ENCODE results near the gene MMS19.
"Not testable (repeated sequence)": the region's sequence is repeated elsewhere in the genome, so short reads cannot be mapped to it uniquely, and the experiment has no call there.

Gene MMS19

GRCh38 chr10:97538839-97539238, 40.6 kb upstream of the MMS19 start:
- Histone ChIP-seq H3K36me3 (ENCODE audit: control insufficient read depth in 2 of 2, insufficient read depth in 2 of 2, low read length in 2 of 2) (no peaks in the 10 kb centered on the region), H3K4me1 (ENCODE audit: control insufficient read depth in 2 of 2, insufficient read depth in 2 of 2, low read length in 2 of 2) (peaks cover 5 to 6% of the 10 kb centered on the region in 2 donors), H3K9me3 (ENCODE audit: control insufficient read depth in 2 of 2, low read length in 2 of 2) (no peaks in the 10 kb centered on the region), H3K4me3 (ENCODE audit: low read length in 2 of 2) (no peak overlapping the region), H3K27ac (ENCODE audit: low read depth in 2 of 2, low read length in 2 of 2) (no peak overlapping the region), H3K9ac (ENCODE audit: low read depth in 1 of 2, low read length in 2 of 2) (no peak overlapping the region), H3K27me3 (ENCODE audit: control insufficient read depth in 2 of 2, insufficient read depth in 2 of 2, low read length in 2 of 2) (no peaks in the 10 kb centered on the region)

- Histone ChIP-seq H3K9ac (ENCODE audit: low read depth in 1 of 2, low read length in 2 of 2) (no peak overlapping the region), H3K4me1 (ENCODE audit: control insufficient read depth in 2 of 2, insufficient read depth in 2 of 2, low read length in 2 of 2) (peaks cover 5 to 6% of the 10 kb centered on the region in 2 donors), H3K36me3 (ENCODE audit: control insufficient read depth in 2 of 2, insufficient read depth in 2 of 2, low read length in 2 of 2) (no peaks in the 10 kb centered on the region), H3K27me3 (ENCODE audit: control insufficient read depth in 2 of 2, insufficient read depth in 2 of 2, low read length in 2 of 2) (no peaks in the 10 kb centered on the region), H3K9me3 (ENCODE audit: control insufficient read depth in 2 of 2, low read length in 2 of 2) (no peaks in the 10 kb centered on the region), H3K27ac (ENCODE audit: low read depth in 2 of 2, low read length in 2 of 2) (no peak overlapping the region), H3K4me3 (ENCODE audit: low read length in 2 of 2) (no peak overlapping the region)
Observed at GRCh38 chr10:97538411-97538810, 40.2 kb upstream of the MMS19 start.

GRCh38 chr10:97537186-97537869, 39.1 kb upstream of the MMS19 start:
- no peaks in the 10 kb centered on the region for H3K4me1 ChIP-seq (ENCODE audit: control insufficient read depth in 2 of 2, insufficient read depth in 2 of 2, low read length in 2 of 2)
- no peaks in the 10 kb centered on the region for H3K9me3 ChIP-seq (ENCODE audit: control insufficient read depth in 2 of 2, low read length in 2 of 2)
- no peak overlapping the region for H3K9ac ChIP-seq (ENCODE audit: low read depth in 1 of 2, low read length in 2 of 2)
- no peak overlapping the region for H3K27ac ChIP-seq (ENCODE audit: low read depth in 2 of 2, low read length in 2 of 2)
- no peak overlapping the region for H3K4me3 ChIP-seq (ENCODE audit: low read length in 2 of 2)
- no peaks in the 10 kb centered on the region for H3K27me3 ChIP-seq (ENCODE audit: control insufficient read depth in 2 of 2, insufficient read depth in 2 of 2, low read length in 2 of 2)
- H3K36me3 ChIP-seq (ENCODE audit: control insufficient read depth in 2 of 2, insufficient read depth in 2 of 2, low read length in 2 of 2) = no peaks in the 10 kb centered on the region

- no peak overlapping the region for H3K9ac ChIP-seq (ENCODE audit: low read depth in 1 of 2, low read length in 2 of 2)
Observed at GRCh38 chr10:97534746-97535367, 36.6 kb upstream of the MMS19 start.

GRCh38 chr10:97533888-97534287, 35.7 kb upstream of the MMS19 start:
- H3K4me1 ChIP-seq (ENCODE audit: control insufficient read depth in 2 of 2, insufficient read depth in 2 of 2, low read length in 2 of 2) = no peaks in the 10 kb centered on the region
- H3K9ac ChIP-seq (ENCODE audit: low read depth in 1 of 2, low read length in 2 of 2) = no peak overlapping the region
- no peaks in the 10 kb centered on the region for H3K27me3 ChIP-seq (ENCODE audit: control insufficient read depth in 2 of 2, insufficient read depth in 2 of 2, low read length in 2 of 2)
- H3K36me3 ChIP-seq (ENCODE audit: control insufficient read depth in 2 of 2, insufficient read depth in 2 of 2, low read length in 2 of 2) = no peaks in the 10 kb centered on the region
- H3K27ac ChIP-seq (ENCODE audit: low read depth in 2 of 2, low read length in 2 of 2) = no peak overlapping the region
- H3K4me3 ChIP-seq (ENCODE audit: low read length in 2 of 2) = no peak overlapping the region
- no peaks in the 10 kb centered on the region for H3K9me3 ChIP-seq (ENCODE audit: control insufficient read depth in 2 of 2, low read length in 2 of 2)

More at GRCh38 chr10:97534746-97535367, 36.6 kb upstream of the MMS19 start:
- no peaks in the 10 kb centered on the region for H3K36me3 ChIP-seq (ENCODE audit: control insufficient read depth in 2 of 2, insufficient read depth in 2 of 2, low read length in 2 of 2)
- no peaks in the 10 kb centered on the region for H3K4me1 ChIP-seq (ENCODE audit: control insufficient read depth in 2 of 2, insufficient read depth in 2 of 2, low read length in 2 of 2)
- H3K27me3 ChIP-seq (ENCODE audit: control insufficient read depth in 2 of 2, insufficient read depth in 2 of 2, low read length in 2 of 2) = no peaks in the 10 kb centered on the region
- H3K4me3 ChIP-seq (ENCODE audit: low read length in 2 of 2) = no peak overlapping the region
- no peaks in the 10 kb centered on the region for H3K9me3 ChIP-seq (ENCODE audit: control insufficient read depth in 2 of 2, low read length in 2 of 2)
- no peak overlapping the region for H3K27ac ChIP-seq (ENCODE audit: low read depth in 2 of 2, low read length in 2 of 2)

GRCh38 chr10:97532935-97533671, 34.9 kb upstream of the MMS19 start:
- Histone ChIP-seq H3K4me3 (ENCODE audit: low read length in 2 of 2) (no peak overlapping the region), H3K36me3 (ENCODE audit: control insufficient read depth in 2 of 2, insufficient read depth in 2 of 2, low read length in 2 of 2) (no peaks in the 10 kb centered on the region), H3K27ac (ENCODE audit: low read depth in 2 of 2, low read length in 2 of 2) (no peak overlapping the region), H3K9ac (ENCODE audit: low read depth in 1 of 2, low read length in 2 of 2) (no peak overlapping the region), H3K4me1 (ENCODE audit: control insufficient read depth in 2 of 2, insufficient read depth in 2 of 2, low read length in 2 of 2) (no peaks in the 10 kb centered on the region), H3K9me3 (ENCODE audit: control insufficient read depth in 2 of 2, low read length in 2 of 2) (no peaks in the 10 kb centered on the region), H3K27me3 (ENCODE audit: control insufficient read depth in 2 of 2, insufficient read depth in 2 of 2, low read length in 2 of 2) (no peaks in the 10 kb centered on the region)

- Histone ChIP-seq H3K4me3 (ENCODE audit: low read length in 2 of 2) (no peak overlapping the region), H3K4me1 (ENCODE audit: control insufficient read depth in 2 of 2, insufficient read depth in 2 of 2, low read length in 2 of 2) (no peaks in the 10 kb centered on the region), H3K27ac (ENCODE audit: low read depth in 2 of 2, low read length in 2 of 2) (no peak overlapping the region), H3K27me3 (ENCODE audit: control insufficient read depth in 2 of 2, insufficient read depth in 2 of 2, low read length in 2 of 2) (no peaks in the 10 kb centered on the region), H3K9me3 (ENCODE audit: control insufficient read depth in 2 of 2, low read length in 2 of 2) (no peaks in the 10 kb centered on the region), H3K9ac (ENCODE audit: low read depth in 1 of 2, low read length in 2 of 2) (no peak overlapping the region), H3K36me3 (ENCODE audit: control insufficient read depth in 2 of 2, insufficient read depth in 2 of 2, low read length in 2 of 2) (no peaks in the 10 kb centered on the region)
Observed at GRCh38 chr10:97531401-97531986, 33.3 kb upstream of the MMS19 start.

- H3K4me1 ChIP-seq (ENCODE audit: control insufficient read depth in 2 of 2, insufficient read depth in 2 of 2, low read length in 2 of 2) = no peaks in the 10 kb centered on the region
- H3K36me3 ChIP-seq (ENCODE audit: control insufficient read depth in 2 of 2, insufficient read depth in 2 of 2, low read length in 2 of 2) = no peaks in the 10 kb centered on the region
- no peak overlapping the region for H3K4me3 ChIP-seq (ENCODE audit: low read length in 2 of 2)
- H3K9me3 ChIP-seq (ENCODE audit: control insufficient read depth in 2 of 2, low read length in 2 of 2) = no peaks in the 10 kb centered on the region
- H3K9ac ChIP-seq (ENCODE audit: low read depth in 1 of 2, low read length in 2 of 2) = no peak overlapping the region
- H3K27ac ChIP-seq (ENCODE audit: low read depth in 2 of 2, low read length in 2 of 2) = no peak overlapping the region
- no peaks in the 10 kb centered on the region for H3K27me3 ChIP-seq (ENCODE audit: control insufficient read depth in 2 of 2, insufficient read depth in 2 of 2, low read length in 2 of 2)
Observed at GRCh38 chr10:97529685-97530465, 31.7 kb upstream of the MMS19 start.

- not testable (repeated sequence) for H3K9ac ChIP-seq (ENCODE audit: low read depth in 1 of 2, low read length in 2 of 2); H3K27ac ChIP-seq (ENCODE audit: low read depth in 2 of 2, low read length in 2 of 2); H3K36me3 ChIP-seq (ENCODE audit: control insufficient read depth in 2 of 2, insufficient read depth in 2 of 2, low read length in 2 of 2); H3K27me3 ChIP-seq (ENCODE audit: control insufficient read depth in 2 of 2, insufficient read depth in 2 of 2, low read length in 2 of 2); H3K9me3 ChIP-seq (ENCODE audit: control insufficient read depth in 2 of 2, low read length in 2 of 2); H3K4me1 ChIP-seq (ENCODE audit: control insufficient read depth in 2 of 2, insufficient read depth in 2 of 2, low read length in 2 of 2); H3K4me3 ChIP-seq (ENCODE audit: low read length in 2 of 2)
Observed at GRCh38 chr10:97528876-97529275, 30.7 kb upstream of the MMS19 start.
